NOMO-1 (cell line): ENCODE measurements around the gene MYMK.

Source experiments
- DNase-seq, 2 experiments: peaks; one replicate each; lab custom pipeline; 2025; ENCODE audit not compliant: unreplicated experiment in 2 of 2; lab: John Stamatoyannopoulos, UW

MYMK gene

GRCh38 chr9:133507246-133507965 is 17.4 kb downstream of the MYMK start:
- no peak for DNase-seq

GRCh38 chr9:133506653-133507038 is 18.1 kb downstream of the MYMK start:
- no peak for DNase-seq

DNA sequence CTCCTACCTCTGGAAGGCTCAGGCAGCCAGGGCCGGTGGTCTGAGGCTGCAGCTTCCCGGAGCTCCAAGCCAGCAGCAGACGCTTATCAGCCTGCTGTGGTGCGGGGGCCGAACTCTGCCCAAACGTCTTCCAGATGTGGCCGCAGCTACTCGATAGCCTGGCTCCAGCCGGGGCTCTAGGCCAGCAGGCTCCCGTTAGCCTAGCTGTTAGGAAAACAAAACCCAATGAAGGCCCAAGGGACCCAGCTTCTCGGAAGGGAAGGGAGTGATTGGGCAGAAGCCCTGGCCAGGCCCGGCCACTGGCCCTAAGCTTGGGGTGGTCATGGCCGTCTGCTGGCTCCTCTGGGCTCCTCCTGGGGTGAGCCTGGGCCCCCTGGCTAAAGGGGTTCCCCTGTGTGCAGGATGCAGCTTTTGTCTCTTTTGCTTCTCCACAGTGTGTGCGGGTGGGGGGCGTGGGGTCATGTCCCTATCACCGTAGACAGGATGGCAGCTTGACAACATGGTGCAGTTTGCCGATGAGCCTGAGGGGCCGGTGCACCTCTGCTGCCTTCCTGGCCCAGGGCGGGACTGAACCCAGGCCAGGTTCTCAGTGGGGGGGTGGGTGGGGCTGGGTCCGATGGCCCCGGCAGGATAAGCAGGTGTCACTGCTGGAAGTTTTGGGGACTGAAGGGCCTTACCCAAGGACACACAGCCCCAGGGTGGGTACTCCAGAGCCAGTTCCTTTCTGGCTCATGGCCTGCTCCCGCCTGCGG is 18.7 kb downstream of the MYMK start:
- no peak for DNase-seq

GRCh38 chr9:133505186-133505830 is 19.5 kb downstream of the MYMK start:
- DNase-seq: no peak

GRCh38 chr9:133502112-133502511 is 22.6 kb downstream of the MYMK start:
- DNase-seq: no peak

- no peak for DNase-seq
These were observed 24.9 kb downstream of the MYMK start for GRCh38 chr9:133499892-133500270.

DNA sequence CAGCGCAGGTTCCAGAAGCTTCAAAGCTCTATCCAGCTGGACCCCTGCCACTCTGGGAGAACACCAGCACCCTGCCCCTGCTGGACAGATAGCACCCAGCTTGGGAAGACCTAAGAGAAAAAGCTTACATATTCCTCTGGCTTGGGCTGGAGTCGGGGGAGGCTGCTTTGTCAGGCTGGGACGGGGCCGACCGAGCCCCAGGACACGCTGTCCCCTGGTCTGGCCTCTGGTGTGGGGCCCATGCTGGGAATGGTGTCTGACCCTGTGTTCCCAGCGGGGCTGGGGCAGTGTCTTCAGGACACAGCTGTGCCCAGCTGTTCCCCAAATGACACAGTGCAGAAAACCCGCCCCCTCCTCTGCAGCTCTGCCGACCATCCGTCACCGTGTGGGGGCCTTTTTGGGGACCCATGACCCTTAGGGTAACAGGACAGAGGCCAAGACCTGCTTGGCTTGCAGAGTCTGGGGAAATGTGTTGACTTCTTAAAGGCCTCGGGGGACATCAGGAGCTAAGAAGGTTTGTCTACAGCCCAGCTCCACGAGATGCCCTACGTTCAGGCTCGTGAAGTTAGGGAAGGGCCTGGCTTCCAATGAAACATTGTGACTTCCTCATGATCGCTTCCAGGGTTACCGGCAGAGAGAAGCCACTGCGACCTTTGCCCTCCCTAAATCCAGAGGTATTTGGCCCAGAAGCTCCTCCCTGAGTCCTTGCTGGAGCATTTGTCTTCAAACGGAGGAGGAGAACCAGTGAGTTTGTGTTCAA is 25.4 kb downstream of the MYMK start:
- DNase-seq: no peak

DNA sequence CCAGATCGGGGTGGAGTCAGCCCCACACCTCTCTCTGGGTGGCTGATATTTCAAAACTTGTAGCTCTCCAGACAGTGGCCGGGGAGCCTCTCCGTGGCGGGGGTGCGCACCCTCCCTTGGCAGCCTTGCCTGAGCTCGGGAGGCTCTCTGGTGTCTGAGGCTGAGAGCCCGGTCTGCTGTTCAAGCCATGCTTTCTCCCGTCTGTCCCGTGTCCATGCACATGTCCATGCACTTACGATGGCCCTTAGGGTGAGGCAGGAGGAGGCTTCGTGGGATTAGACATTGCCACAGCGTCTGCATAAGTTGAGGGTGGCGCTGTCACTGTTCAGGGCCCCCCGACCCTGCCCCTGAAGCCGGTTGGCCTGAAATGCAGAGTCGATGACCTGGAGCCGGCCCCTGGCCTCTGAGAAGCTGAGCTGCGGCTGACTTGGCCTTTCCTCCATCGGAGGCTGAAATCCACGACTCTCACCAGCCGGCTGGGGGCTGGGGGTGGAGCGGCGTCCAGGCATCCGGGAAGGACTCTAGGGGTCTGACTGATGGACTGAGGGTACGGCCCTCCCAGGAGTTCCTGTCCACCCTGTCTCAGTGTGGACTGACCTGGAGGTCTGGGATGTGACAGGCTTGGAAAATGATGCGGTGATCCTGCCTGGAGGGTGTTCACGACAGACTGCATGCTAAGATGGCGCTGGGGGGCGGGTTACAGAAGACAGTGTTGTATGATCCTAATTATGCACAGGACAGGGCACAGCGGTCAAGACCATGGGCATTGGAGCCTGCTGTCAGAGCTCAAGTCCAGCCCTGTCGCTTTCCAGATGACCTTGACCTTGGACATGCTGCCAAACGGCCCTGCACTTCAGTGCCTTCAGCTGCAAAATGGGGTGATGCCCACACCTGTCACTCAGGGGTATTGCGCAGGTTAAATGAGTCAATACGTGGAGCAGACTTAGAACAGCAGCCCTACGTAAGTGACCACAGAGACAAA is 27.6 kb downstream of the MYMK start:
- DNase-seq: no peak

GRCh38 chr9:133495327-133496293 is 29.1 kb downstream of the MYMK start:
- no peak for DNase-seq

DNA sequence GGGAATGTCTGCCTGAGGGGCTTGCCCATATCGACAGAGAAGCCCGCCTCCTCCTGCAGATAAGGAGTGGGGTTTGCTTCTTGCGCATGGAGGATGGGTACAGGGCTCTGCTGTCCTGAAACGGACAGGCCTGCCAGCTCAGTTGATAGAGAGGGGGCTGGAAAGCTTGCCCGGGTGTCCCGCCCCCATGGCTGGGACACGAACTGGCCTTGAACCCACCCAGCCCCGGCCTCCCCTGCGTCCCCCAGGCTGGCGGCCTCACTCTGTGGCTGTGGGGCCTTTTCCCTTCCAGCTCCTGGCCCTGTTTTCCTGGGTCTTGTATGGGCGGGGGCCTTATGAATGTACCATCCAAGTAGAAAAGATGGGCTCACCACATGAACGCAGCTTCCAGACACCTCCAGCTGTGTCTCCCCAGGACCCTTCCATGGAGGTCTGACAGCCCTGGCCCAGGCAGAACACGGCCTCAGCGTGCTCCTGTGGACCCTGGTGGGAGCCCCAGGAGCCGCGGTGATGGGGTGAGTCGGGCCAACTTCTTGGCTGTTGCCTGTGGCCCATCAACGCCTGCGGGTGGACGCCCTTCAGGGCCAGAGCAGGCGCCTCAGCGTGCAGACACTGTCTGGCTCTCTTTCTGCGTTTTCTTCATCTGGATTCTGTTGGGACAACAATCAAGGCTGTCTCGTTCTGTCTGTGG is 30.0 kb downstream of the MYMK start:
- no peak for DNase-seq

DNA sequence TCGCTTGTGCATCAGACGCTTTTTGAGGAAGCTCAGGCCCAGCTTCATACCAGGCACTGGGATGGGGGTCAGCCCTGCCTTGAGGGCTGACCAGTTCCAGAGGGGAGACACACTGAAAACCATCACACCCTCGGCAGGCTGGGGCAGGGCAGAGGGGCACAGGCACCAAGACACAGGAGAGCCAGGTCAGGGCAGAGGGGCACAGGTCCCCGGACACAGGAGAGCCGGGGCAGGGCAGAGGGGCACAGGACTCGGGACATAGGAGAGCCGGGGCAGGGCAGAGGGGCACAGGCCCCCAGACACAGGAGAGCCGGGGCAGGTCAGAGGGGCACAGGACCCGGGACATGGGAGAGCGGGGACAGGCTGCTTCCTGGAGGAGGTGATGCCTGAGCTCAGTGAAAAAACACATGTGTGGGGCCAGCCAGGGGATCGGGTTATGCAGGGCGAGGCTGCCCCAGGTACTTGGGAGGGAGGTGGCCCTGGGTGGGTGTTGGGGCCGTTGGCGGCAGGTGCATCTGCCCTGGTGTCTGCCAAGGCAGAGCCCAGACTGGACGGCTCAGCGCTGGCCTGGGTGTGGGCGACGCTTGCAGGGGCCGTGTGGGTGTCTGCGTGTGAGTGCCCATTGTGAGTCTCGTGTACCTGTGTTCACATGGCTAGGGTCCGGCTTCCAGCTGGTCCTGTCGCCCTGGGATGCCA is 30.8 kb downstream of the MYMK start:
- DNase-seq: no peak

- DNase-seq: no peak
These were observed 31.3 kb downstream of the MYMK start for GRCh38 chr9:133493428-133493827.

GRCh38 chr9:133492061-133493021 is 32.4 kb downstream of the MYMK start:
- no peak for DNase-seq

- no peak for DNase-seq
These were observed 33.2 kb downstream of the MYMK start for GRCh38 chr9:133491656-133491925.

GRCh38 chr9:133490865-133491655 is 33.7 kb downstream of the MYMK start:
- no peak for DNase-seq

DNA sequence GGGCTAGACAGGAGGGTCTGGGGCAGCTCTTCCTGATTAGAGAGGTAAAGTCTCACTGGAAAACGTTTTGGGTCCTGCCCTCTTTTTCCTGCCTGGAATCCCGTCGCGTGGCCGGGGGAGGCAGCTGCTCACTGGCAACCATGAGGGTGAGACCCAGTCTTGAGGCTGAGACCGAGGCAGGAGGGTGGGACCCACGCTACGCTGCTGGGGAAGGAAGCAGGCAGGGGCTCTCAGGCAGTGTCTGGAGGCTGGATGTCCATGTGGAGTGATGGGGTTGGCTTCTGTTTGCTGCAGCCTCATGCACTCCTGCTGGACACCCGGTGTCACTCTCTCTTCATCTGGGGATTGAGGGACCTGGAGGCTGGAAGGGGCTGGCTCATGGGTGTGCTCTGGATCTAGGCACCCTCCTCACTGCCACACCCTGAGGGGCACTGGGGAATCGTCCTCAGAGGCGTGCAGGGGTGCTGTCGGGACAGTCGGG is 34.5 kb downstream of the MYMK start:
- no peak for DNase-seq
